ENCODE measurements around the gene RCAN2.

RCAN2 gene

GRCh38 chr6:46453216-46453615 lies 38.0 kb downstream of the RCAN2 start:
- in situ Hi-C loops (cut with HindIII; ENCODE audit: low pct_ligation_motif_present, low pct_unique_long_range_greater_than_20kb, low sequenced_read_pairs): no loop called here
- DNase-seq: no peak

DNA sequence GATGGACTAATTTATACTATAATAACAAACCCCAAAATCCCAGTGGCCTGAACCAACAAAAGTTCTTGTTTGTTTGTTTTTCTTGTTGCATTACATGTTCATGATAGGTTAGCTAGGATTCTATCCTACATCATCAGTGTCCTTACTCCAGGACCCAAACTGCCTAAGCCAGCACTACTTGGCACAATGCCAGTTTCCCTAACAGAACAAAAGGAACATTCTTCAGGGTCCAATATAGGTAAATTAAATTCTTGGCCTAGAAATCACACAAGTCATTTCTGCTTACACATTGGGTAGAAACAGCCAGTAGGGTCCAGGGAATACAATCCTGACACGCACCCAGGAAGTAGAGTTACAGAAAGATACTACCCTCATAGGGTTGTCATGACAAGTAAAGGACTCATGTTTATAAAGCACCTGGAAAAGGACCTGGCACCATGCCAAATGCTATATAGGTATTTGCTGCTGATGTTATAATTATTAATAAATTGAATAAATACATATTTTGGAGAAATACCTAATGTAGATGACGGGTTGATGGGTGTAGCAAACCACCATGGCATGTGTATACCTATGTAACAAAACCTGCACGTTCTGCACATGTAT lies 38.8 kb downstream of the RCAN2 start:
- in situ Hi-C loops (cut with HindIII; ENCODE audit: low pct_ligation_motif_present, low pct_unique_long_range_greater_than_20kb, low sequenced_read_pairs): no loop called here

DNA sequence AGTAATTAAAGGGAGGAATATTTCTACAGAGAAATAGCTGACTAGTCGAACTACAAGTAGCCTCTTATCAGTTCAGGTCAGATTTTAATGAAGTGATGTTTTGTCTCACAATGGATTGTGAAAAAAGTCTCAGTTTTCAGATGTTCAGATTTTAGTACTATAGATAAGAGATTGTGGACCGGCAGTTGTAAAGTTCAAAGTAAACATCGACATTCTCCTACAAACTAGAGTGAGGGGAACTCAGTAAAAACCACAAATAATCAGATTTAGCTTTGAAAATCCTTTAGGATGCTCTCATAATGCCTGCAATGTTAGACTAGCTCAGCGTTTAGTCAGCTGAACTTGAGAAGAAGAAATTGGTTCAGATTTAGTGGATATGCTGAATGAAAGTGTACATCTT lies 39.9 kb downstream of the RCAN2 start:
- no peak for DNase-seq
- in situ Hi-C loops (cut with HindIII; ENCODE audit: low pct_ligation_motif_present, low pct_unique_long_range_greater_than_20kb, low sequenced_read_pairs): no loop called here

More for the DNA sequence above, 38.8 kb downstream of the RCAN2 start:
- no peak for DNase-seq

- in situ Hi-C loops (cut with HindIII; ENCODE audit: low pct_ligation_motif_present, low pct_unique_long_range_greater_than_20kb, low sequenced_read_pairs): no loop called here
- DNase-seq: no peak
Observed at GRCh38 chr6:46444772-46445454, 46.3 kb downstream of the RCAN2 start.

GRCh38 chr6:46443623-46444022 lies 47.6 kb downstream of the RCAN2 start:
- in situ Hi-C loops (cut with HindIII; ENCODE audit: low pct_ligation_motif_present, low pct_unique_long_range_greater_than_20kb, low sequenced_read_pairs): no loop called here
- DNase-seq: no peak

- in situ Hi-C loops (cut with HindIII; ENCODE audit: low pct_ligation_motif_present, low pct_unique_long_range_greater_than_20kb, low sequenced_read_pairs): no loop called here
- DNase-seq: no peak
Observed at GRCh38 chr6:46440641-46441040, 50.6 kb downstream of the RCAN2 start.

GRCh38 chr6:46440141-46440540 lies 51.1 kb downstream of the RCAN2 start:
- in situ Hi-C loops (cut with HindIII; ENCODE audit: low pct_ligation_motif_present, low pct_unique_long_range_greater_than_20kb, low sequenced_read_pairs): no loop called here
- no peak for DNase-seq

DNA sequence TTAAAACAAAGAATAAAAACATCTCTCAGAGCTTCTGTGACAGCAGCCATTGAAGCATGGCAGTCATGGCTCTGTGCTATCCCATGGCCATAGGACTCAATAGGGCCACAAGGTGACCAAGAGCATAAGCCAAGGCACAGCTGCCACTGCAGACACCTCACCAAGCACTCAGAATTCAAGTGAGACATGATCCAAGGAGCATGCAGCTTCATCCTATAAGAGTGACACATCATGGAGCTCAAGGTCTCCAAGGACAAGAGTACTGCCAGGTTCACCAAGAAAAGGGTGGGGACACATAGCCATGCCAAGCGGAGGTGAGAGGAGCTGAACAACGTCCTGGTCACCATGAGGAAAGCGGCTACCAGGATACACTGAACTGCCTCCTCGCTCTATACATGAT lies 53.0 kb downstream of the RCAN2 start:
- in situ Hi-C loops (cut with HindIII; ENCODE audit: low pct_ligation_motif_present, low pct_unique_long_range_greater_than_20kb, low sequenced_read_pairs): no loop called here
- no peak for DNase-seq

DNA sequence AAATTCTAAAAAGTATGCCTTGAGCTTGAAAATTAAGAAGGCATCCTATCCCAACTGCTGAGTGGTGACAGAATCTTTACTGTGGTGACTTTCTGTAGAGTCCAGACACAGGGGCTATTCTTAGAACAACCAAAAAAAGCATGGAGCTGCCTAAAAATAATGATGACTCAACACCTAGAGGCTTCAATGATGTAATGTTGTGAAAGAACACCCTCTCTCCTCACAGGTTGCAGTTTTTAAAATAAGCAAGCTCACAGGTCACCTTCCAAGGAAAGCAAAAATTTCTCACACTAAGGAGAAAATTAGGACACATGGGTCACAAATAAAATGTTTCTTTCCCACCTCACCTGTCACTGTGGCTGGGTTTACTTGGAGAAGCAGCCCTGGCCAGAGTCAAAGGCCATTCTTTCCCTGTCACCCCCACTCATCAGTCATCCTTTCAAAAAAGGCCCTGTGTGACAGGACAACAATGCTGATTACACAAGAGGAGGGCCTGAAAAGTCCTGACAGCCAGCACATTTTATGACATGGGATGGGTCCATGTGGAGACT lies 53.5 kb downstream of the RCAN2 start:
- no peak for DNase-seq
- in situ Hi-C loops (cut with HindIII; ENCODE audit: low pct_ligation_motif_present, low pct_unique_long_range_greater_than_20kb, low sequenced_read_pairs): no loop called here

GRCh38 chr6:46422619-46423018 lies 68.6 kb downstream of the RCAN2 start:
- no peak for DNase-seq
- in situ Hi-C loops (cut with HindIII; ENCODE audit: low pct_ligation_motif_present, low pct_unique_long_range_greater_than_20kb, low sequenced_read_pairs): no loop called here

- in situ Hi-C loops (cut with HindIII; ENCODE audit: low pct_ligation_motif_present, low pct_unique_long_range_greater_than_20kb, low sequenced_read_pairs): no loop called here
- DNase-seq: no peak
Observed at GRCh38 chr6:46421939-46422338, 69.3 kb downstream of the RCAN2 start.

DNA sequence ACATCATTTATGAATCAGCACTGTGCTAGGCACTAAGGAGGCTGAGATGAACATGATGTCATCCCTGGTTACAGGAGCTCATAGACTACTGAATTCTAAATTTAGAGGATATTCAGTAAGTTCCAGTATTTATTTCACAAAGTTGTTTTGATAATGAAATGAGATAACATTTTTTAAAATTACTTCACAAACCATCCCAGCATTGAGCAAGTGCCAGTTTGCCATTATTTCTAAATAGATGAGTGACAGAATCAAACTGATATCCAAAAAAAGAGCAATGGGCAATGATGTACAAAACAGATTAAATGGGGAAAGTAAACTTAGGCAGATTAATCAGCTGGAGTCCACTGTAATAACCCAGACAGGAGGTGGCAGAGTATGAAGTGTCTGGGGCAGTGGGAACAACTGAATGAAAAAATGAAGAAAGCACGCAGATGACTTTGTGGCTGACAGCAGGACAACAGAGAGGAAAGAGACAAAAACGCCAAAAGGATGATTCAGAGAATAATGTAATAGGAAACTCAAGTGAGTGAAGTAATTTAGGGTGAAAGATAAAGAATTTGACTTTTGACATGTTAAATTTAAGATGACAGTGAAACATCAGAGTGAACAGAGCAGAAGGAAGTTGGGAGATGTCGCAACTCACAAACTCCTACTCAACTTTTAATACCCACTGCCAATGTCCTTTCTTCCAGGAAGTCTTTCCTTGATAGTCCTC lies 70.2 kb downstream of the RCAN2 start:
- in situ Hi-C loops (cut with HindIII; ENCODE audit: low pct_ligation_motif_present, low pct_unique_long_range_greater_than_20kb, low sequenced_read_pairs): no loop called here
- no peak for DNase-seq

GRCh38 chr6:46419576-46420002 lies 71.7 kb downstream of the RCAN2 start:
- peak; percentile 62 for DNase-seq
- in situ Hi-C loops (cut with HindIII; ENCODE audit: low pct_ligation_motif_present, low pct_unique_long_range_greater_than_20kb, low sequenced_read_pairs): no loop called here

DNA sequence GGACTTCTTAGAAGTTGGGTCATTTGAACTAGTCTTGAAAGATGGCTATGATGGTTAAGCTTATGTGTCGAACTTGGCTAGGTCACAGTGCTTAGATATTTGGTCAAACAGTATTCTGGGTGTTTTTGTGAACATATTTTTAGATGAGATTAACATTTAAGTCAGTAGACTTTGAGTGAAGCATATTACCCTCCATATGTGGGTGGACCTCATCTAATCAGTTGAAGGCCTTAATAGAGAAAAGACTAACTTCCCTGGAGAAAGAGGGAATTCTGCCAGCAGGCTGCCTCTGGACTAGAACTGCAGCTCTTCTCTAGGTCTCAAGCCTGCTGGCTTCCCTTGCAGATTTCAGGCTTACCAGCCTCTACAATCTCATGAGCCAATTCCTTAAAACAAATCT lies 76.9 kb downstream of the RCAN2 start:
- in situ Hi-C loops (cut with HindIII; ENCODE audit: low pct_ligation_motif_present, low pct_unique_long_range_greater_than_20kb, low sequenced_read_pairs): no loop called here
- DNase-seq: no peak

DNA sequence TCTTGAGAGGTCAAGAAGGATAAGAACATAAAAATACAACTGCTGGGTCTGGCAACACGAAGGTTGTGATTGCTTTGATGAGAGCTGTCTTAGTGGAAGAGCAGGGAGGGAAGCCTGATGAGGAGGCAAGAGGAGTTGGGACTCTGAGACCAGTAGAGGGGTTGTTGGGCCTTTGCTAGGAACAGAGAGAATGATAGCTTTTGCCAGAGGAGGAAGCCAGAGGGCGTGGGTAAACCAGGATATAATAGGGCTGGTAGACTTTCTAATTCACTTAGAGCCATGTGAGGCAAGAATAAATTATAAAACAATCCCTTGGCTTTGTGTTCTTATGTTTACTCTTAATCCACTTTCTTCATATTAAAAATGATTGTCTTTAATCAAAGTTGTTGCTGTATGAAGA lies 78.6 kb downstream of the RCAN2 start:
- in situ Hi-C loops (cut with HindIII; ENCODE audit: low pct_ligation_motif_present, low pct_unique_long_range_greater_than_20kb, low sequenced_read_pairs): no loop called here
- no peak for DNase-seq

GRCh38 chr6:46411456-46412197 lies 79.6 kb downstream of the RCAN2 start:
- DNase-seq: no peak
- in situ Hi-C loops (cut with HindIII; ENCODE audit: low pct_ligation_motif_present, low pct_unique_long_range_greater_than_20kb, low sequenced_read_pairs): no loop called here

DNA sequence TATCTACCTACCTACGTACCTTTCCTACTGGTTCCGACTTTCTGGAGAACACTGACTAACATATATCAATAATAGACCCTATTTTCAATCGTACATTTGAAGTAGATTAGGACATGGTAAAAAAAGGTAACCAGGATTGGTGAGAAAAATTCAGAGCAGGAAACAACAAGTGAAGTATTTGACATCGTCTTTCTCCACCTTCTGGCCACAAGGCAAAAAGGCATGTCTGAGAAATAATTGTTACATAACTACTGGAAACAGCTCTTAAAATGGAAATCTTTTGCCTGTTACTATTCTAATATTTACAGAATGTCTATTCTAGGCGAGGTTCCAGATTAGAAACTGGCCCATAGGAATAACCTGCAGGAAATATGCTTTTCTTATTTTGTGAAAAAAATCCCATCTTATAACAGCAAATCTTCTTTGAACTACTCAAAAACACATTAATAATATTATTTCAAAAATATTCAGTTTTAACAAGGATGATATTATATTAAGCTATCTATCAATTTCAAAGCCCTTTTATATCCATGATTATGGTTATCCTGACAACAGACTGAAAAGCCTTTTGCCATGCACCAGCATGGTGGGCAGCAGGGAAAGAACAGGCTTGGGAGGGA lies 80.8 kb downstream of the RCAN2 start:
- in situ Hi-C loops (cut with HindIII; ENCODE audit: low pct_ligation_motif_present, low pct_unique_long_range_greater_than_20kb, low sequenced_read_pairs): no loop called here
- peak; percentile 15 for DNase-seq

DNA sequence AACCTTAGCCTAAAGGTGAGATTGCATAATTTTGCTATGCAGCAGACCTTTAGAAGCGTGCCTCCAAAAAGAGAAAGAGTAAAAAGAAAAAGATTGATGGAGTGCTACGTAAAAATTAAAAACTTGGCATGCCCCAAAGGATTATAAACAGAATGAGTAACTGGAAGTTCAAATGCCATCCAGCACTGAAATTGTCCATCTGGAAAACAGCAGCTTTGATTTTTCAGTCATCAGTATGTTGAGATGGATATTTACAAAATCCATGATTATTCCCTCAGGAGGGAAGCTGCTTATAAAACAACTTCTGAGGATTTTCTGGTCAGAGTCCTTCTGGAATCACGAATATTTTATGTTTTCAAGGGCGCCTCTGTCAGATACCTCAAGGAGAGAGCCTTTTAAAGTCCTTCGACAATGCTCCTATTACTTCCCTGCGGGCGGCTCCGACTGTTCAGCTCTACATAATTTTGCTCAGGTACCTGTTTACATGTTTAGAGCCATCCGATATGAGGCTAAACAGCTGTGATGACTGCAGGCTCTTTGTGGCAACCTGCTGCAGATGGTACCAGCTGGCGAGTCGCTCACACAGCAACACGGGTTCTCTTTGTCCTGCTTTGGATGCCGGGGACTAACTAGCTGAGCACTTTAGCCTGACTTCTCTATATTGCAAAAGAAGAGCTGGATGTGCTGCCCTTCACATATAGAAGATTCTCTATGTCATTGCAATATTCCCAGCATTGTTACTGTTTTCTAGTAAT lies 83.3 kb downstream of the RCAN2 start:
- in situ Hi-C loops (cut with HindIII; ENCODE audit: low pct_ligation_motif_present, low pct_unique_long_range_greater_than_20kb, low sequenced_read_pairs): no loop called here
- DNase-seq: no peak
